Caco-2 (cell line): ENCODE measurements around the gene RPL7A. TPM values are rescaled to one million over a fixed set of nuclear protein-coding genes. Genes with fewer than 3 reads are reported as not detected.
"Not testable (repeated sequence)": the region's sequence is repeated elsewhere in the genome, so short reads cannot be mapped to it uniquely, and the experiment has no call there.

Experiments used
- BruUV-seq: library from RNA; stranded (reverse); fragments of 400-500 nt; replicated peaks from 2 replicates; lab custom pipeline; 2021; lab: Mats Ljungman, UMichigan
- CTCF ChIA-PET: fragments of 300-600 bp; sonication (Branson Sonifier 250); formaldehyde crosslinking; loops from one replicate; lab custom pipeline; 2022; ENCODE audit warnings: antibody characterized with exemption; lab: Charles Lee
- POLR2A ChIA-PET: fragments of 300-600 bp; sonication (Branson Sonifier 250); formaldehyde crosslinking; loops from one replicate; lab custom pipeline; 2022; ENCODE audit warnings: antibody characterized with exemption; lab: Charles Lee
- DNase-seq, 2 experiments: peaks; one replicate each; pipeline versions ENCODE4 v3.0.0 to v3.0.0-alpha.2; 2020 to 2022
- H3K27me3 ChIP-seq: replicated peaks from 2 replicates; pipeline ENCODE4 v1.6.0; 2011; ENCODE audit warnings: low read length; ENCODE audit not compliant: control insufficient read depth, insufficient read depth
- H3K36me3 ChIP-seq: 2 replicates; pipeline ENCODE4 v1.5.1; 2011; ENCODE audit warnings: low read length; ENCODE audit not compliant: control insufficient read depth, insufficient read depth
- H3K4me1 ChIP-seq: fragments of 250-450 bp; sonication (Bioruptor Pico); 2 replicates; pipeline ENCODE4 v1.5.1; 2020; ENCODE audit warnings: mild to moderate bottlenecking
- H3K4me3 ChIP-seq: 2 replicates; pipeline ENCODE4 v1.5.1; 2011; ENCODE audit warnings: low read depth, mild to moderate bottlenecking, control low read depth, low read length
- H3K9me3 ChIP-seq: fragments of 250-450 bp; sonication (Bioruptor Pico); 2 replicates; pipeline ENCODE4 v1.5.1; 2020; ENCODE audit warnings: mild to moderate bottlenecking, moderate library complexity
- H3K27ac Mint-ChIP-seq: one replicate; pipeline ENCODE4 v1.8.0; 2022; ENCODE audit warnings: mixed read lengths; ENCODE audit not compliant: unreplicated experiment
- H3K27me3 Mint-ChIP-seq: one replicate; pipeline ENCODE4 v1.8.0; 2022; ENCODE audit warnings: mixed read lengths; ENCODE audit not compliant: insufficient read depth, unreplicated experiment
- H3K36me3 Mint-ChIP-seq: one replicate; pipeline ENCODE4 v1.8.0; 2022; ENCODE audit warnings: mild to moderate bottlenecking, mixed read lengths; ENCODE audit not compliant: insufficient read depth, unreplicated experiment
- H3K4me1 Mint-ChIP-seq: one replicate; pipeline ENCODE4 v1.8.0; 2022; ENCODE audit warnings: low read depth, mixed read lengths; ENCODE audit not compliant: unreplicated experiment
- H3K4me3 Mint-ChIP-seq: one replicate; pipeline ENCODE4 v1.8.0; 2022; ENCODE audit warnings: mild to moderate bottlenecking, moderate library complexity, mixed read lengths; ENCODE audit not compliant: unreplicated experiment
- H3K9me3 Mint-ChIP-seq: one replicate; pipeline ENCODE4 v1.8.0; 2022; ENCODE audit warnings: mixed read lengths; ENCODE audit not compliant: unreplicated experiment
- CTCF ChIP-seq, 2 experiments: fragments of 200-600 bp in 1 of 2; IDR thresholded peaks; 1 replicate in 1 of 2; 2 replicates in 1 of 2; pipeline versions ENCODE4 v1.5.1 to v1.8.0; 2011 to 2022; ENCODE audit warnings: antibody characterized with exemption in 1 of 2, control low read depth in 1 of 2, inconsistent platforms in 1 of 2, low read depth in 1 of 2, low read length in 1 of 2, mild to moderate bottlenecking in 1 of 2, moderate library complexity in 1 of 2; ENCODE audit not compliant: insufficient read depth in 1 of 2, severe bottlenecking in 1 of 2, unreplicated experiment in 1 of 2
- intact Hi-C: fragments of 100-400 bp; cut with micrococcal nuclease; formaldehyde crosslinking; loops from one replicate; pipeline ENCODE4 v1.10.0; 2022; ENCODE audit not compliant: unreplicated experiment
- total RNA-seq: library from RNA; stranded (reverse); gene quantifications from 2 replicates; pipeline ENCODE4 v1.2.3, GENCODE V29; 2022

Gene RPL7A
- total RNA-seq, 1 experiment from 2014 or later, result 1,995 TPM

GRCh38 chr9:133333566-133333965, 14.5 kb upstream of the RPL7A start:
- ChIA-PET POLR2A (interaction anchor here (0.5 kb wide), 1 partner anchor 285 kb away, joined by 3 read pairs; no protein-coding TSS in a partner anchor), CTCF (interaction anchor here (4.4 kb wide), 1 partner anchor 146 kb away, joined by 20 read pairs; no protein-coding TSS in a partner anchor)
- intact Hi-C loops, result no loop called here
- Histone ChIP-seq H3K4me1 (peaks cover 6% of the 10 kb centered on the region; the same call in 1 of the 2 replicates), H3K9me3 (no peaks in the 10 kb centered on the region), H3K4me3 (no peak overlapping the region), H3K27me3 (no peaks in the 10 kb centered on the region), H3K36me3 (peaks cover 13% of the 10 kb centered on the region)
- Mint-ChIP-seq H3K36me3 (peaks cover 79% of the 10 kb centered on the region), H3K27me3 (no peaks in the 10 kb centered on the region), H3K4me3 (no peak overlapping the region), H3K4me1 (no peaks in the 10 kb centered on the region), H3K27ac (no peak overlapping the region), H3K9me3 (no peaks in the 10 kb centered on the region)
- no TSS peak for BruUV-seq
- no peak for TF ChIP-seq CTCF (IDR thresholded peaks at IDR 0.05; ENCODE audit: insufficient read depth in 1 of 2, low read depth in 1 of 2, low read length in 1 of 2, severe bottlenecking in 1 of 2, unreplicated experiment in 1 of 2)
- peak in 1 of 2 experiments; percentile 26 for DNase-seq

- Histone ChIP-seq H3K36me3 (peaks cover 13% of the 10 kb centered on the region), H3K4me1 (peaks cover 6% of the 10 kb centered on the region; the same call in 1 of the 2 replicates), H3K4me3 (no peak overlapping the region), H3K9me3 (no peaks in the 10 kb centered on the region), H3K27me3 (no peaks in the 10 kb centered on the region)
- H3K4me1 Mint-ChIP-seq, result no peaks in the 10 kb centered on the region
- H3K4me3 Mint-ChIP-seq, result peak overlapping the region; percentile 93
- intact Hi-C loops, result no loop called here
- H3K27me3 Mint-ChIP-seq, result no peaks in the 10 kb centered on the region
- no peak for TF ChIP-seq CTCF (IDR thresholded peaks at IDR 0.05; ENCODE audit: insufficient read depth in 1 of 2, low read depth in 1 of 2, low read length in 1 of 2, severe bottlenecking in 1 of 2, unreplicated experiment in 1 of 2)
- no peak overlapping the region for H3K27ac Mint-ChIP-seq
- ChIA-PET CTCF (interaction anchor here (4.4 kb wide), 1 partner anchor 147 kb away, joined by 20 read pairs; no protein-coding TSS in a partner anchor), POLR2A (no interaction called here)
- H3K9me3 Mint-ChIP-seq, result no peaks in the 10 kb centered on the region
- peak in 1 of 2 experiments; percentile 53 for DNase-seq
- H3K36me3 Mint-ChIP-seq, result peaks cover 79% of the 10 kb centered on the region
- no TSS peak for BruUV-seq
These were observed 13.9 kb upstream of the RPL7A start for GRCh38 chr9:133334161-133334560.

- ChIA-PET CTCF (interaction anchor here (0.6 to 4.4 kb wide), 2 partner anchors 148 to 418 kb away, joined by 9 to 20 read pairs; no protein-coding TSS in a partner anchor), POLR2A (interaction anchor here (1.2 kb wide), 1 partner anchor 13 kb away, joined by 4 read pairs; the partner anchor contains the start of genes MED22 and RPL7A)
- BruUV-seq, H3K4me1 ChIP-seq, H3K4me1 Mint-ChIP-seq, H3K27me3 Mint-ChIP-seq, intact Hi-C loops, H3K27me3 ChIP-seq, H3K9me3 Mint-ChIP-seq, H3K9me3 ChIP-seq: not testable (repeated sequence)
- DNase-seq, result peak in 1 of 2 experiments; percentile 11
- Mint-ChIP-seq H3K36me3 (peaks cover 85% of the 10 kb centered on the region), H3K27ac (peak overlapping the region; percentile 95), H3K4me3 (peak overlapping the region; percentile 93)
- Histone ChIP-seq H3K36me3 (peaks cover 13% of the 10 kb centered on the region), H3K4me3 (peak overlapping the region; percentile 57)
These were observed 13.1 kb upstream of the RPL7A start for GRCh38 chr9:133334888-133335287.
